GM11168 (cell line): Measurements from ENCODE around the gene ADCY9.
"Not testable (repeated sequence)": the region's sequence is repeated elsewhere in the genome, so short reads cannot be mapped to it uniquely, and the experiment has no call there.

Source experiments
- in situ Hi-C: fragments of 300-500 bp; cut with MboI; formaldehyde crosslinking; loops from one replicate; pipeline ENCODE4 v1.12.0; 2022; ENCODE audit warnings: low sequenced_read_pairs; ENCODE audit not compliant: unreplicated experiment

ADCY9 gene

DNA sequence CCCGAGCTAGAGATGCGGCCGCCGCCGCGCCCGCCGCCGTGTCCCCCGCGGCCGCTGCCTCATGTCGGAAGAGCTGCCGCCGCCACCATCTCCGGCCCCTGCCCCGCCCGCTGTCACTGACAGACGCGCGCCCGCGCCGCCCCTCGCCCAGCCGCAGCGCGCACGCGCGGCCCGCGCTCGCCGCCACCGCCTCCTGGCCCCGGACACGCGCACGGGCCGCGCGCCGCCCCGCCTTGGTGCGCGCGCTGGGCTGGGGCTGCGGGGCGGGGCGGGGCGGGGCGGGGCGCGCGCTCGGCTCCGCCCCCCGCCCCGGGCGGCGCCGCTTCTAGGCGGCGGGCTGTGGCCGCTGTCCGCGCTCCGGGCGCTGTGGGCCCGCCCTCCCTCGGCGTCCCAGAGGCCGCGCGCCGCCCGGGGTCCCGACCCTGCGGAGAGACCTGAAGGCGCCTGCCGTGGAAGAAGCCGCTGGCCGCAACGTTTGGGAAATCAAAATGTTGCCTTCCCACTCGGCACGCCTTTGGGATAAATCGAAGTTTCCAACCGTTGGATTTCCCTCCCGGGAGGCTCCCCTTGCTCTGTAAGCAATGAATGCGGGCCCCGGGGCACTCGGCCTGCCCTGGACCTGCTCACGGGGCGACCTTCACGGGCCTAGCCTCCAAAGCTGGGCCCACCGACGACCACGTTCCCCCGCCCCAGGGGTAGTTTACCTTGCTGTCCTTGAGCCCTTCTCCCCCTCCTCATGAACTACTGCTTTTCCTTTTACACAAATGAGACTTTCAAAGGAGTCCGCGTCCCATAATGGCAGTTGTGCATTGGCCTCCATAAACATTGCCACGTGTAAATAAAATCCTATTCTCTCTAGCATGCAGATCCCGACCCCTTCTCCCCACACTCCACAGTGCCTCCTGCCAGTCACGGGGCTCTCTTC lies at the start of gene ADCY9:
Gene ADCY9 (minus strand): TSS at position 118 of the 925 bp plus-strand sequence. CDS start 1,000 bp downstream, outside the sequence.
- in situ Hi-C loops: no loop called here

DNA sequence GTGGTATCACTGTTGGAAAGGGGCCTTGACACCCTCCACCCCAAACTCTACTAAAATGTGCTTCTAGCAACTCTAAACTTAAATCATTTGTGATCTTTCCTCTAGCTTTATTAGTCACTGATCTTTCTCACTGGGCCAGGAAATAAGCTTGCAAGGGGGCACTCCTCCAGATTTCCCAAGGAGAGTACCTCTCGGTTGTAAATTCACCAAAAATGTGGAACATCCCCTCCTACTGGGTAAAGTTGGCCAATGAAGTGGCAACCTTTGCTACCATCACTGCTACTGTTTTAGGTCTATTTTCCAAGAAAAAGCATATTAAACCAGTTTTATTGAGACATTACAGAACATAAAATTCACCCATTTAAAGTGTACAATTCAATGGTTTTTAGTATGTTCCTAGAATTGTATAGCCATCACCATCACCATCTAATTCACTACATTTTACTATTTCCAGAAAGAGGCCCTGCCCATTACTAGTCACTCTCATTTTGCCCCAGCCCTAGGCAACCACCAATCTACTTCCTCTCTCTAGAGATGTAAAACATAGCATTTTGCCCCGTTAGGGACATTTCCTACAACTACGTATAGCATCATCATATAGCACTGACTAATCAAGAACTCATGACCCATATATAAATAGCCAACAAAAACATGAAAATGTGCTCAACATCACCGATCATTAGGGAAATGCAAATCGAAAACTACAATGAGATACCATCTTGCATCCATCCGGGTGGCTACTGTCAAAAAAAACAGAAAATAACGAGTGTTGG lies 44.6 kb upstream of the ADCY9 start:
- in situ Hi-C loops: no loop called here

DNA sequence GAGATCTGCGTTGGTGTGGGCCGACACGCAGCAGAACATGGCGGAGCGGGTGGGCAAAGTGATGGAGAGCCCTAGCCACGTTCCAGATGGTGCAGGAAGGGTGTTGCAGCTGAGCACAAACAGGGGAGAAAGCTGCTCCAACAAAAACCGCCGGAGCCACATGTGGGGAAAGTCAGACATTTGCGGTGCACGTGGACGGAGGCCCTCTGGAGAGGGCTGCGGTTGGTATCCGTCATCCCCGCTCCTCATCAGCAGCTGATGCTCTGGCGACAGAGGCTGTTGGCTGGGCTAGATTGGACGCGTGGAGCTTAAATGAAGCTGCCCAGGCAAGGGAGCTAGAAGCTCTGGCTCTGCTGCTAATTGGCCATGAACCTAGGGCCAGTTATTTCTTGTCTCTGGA lies 43.5 kb upstream of the ADCY9 start:
- in situ Hi-C loops: no loop called here

DNA sequence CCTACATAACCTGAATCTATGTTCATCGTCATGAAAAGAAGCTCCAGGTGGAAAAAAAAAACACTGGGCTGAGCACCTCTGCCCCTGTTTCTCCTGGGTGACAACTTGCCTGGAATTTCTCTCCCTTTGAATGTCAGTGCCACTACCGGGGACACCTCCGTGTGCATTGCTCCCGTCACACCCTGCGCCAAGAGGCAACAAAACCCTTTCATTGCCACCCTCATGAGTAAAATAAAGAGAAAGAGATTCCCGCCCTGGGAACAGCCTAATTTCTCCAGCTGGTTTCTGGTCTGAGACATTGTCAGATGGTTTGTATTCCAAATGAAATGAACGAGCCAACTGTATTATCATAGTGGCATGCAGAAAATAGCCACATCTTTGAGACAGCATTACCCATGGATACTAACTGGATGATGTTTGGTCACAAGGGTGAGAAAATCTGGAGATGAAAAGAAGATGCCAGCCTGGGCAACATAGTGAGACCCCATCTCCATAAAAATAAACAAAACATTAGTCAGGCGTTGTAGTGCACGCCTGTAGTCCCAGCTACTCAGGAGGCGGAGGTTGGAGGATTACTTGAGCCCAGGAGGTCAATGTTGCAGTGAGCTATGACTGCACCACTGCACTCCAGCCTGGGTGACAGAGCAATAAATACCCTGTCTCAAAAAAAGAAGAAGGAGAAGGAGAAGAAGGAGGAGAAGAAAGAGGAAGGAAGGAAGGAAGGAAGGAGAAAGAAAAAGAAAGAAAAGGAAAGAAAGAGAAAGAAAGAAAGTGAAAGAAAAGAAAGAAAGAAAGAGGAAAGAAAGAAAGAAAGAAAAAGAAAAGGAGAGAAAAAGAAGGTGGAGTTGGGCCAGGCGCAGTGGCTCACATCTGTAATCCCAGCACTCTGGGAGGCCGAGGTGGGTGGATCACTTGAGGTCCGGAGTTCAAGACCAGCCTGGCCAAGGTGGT lies 42.2 kb upstream of the ADCY9 start:
- in situ Hi-C loops: no loop called here

DNA sequence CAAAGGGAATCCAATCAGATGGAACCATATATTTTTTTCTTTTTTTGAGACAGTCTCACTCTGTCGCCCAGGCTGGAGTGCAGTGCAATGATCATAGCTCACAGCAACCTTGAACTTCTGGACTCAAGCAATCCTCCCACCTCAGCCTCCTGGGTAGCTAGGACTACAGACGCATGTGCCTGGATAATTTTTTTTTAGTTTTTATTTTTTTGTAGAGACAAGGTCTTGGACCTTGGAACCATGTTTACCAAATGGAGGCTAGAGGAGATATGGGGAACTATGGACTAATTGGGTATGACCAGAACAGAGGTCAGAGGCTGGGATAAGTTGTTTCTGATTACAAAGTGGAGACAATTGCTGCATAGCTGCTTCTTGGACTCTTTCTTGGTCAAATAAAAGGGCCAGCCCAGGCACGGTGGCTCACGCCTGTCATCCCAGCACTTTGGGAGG lies 41.2 kb upstream of the ADCY9 start:
- in situ Hi-C loops: no loop called here

DNA sequence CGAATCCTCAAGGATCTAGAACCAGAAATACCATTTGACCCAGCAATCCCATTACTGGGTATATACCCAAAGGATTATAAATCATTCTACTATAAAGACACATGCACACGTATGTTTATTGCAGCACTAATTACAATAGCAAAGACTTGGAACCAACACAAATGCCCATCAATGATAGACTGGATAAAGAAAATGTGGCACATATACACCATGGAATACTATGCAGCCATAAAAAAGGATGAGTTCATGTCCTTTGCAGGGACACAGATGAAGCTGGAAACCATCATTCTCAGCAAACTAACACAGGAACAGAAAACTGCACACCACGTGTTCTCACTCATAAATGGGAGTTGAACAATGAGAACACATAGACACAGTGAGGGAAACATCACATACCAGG lies 40.3 kb upstream of the ADCY9 start:
- in situ Hi-C loops: not testable (repeated sequence)

DNA sequence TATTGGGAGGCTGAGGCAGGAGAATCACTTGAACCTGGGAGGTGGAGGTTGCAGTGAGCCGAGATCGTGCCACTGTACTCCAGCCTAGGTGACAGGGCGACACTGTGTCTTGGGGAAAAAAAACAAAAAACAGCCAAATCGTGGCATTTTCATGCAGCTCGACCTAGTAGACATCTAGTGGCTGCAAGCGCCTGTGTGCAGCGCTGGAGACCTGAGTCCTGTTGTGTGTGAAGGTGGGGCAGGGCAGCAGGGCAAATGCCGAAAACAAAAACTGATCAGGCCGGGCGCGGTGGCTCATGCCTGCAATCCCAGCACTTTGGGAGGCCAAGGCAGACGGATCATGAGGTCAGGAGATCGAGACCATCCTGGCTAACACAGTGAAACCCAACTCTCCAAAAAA lies 37.1 kb upstream of the ADCY9 start:
- in situ Hi-C loops: not testable (repeated sequence)

DNA sequence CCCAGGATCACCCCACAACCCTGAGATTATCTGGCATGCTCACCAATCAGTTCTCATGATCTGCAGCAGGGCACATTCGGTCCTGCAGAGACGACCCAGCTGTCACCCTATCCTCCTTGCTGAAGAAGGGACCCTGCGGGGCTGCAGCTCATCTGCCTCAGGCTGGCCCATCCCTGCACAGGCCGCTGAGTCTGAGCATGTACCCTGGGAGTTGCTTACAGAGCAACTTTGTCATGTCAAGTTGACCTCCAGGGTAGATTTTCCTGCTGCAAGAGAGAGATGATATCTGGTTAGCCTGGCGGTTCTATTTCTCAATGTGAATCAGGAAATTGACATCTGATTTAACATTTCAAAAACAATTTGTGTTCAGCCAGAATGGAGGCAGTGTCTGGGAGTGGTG lies 36.0 kb upstream of the ADCY9 start:
- in situ Hi-C loops: no loop called here

DNA sequence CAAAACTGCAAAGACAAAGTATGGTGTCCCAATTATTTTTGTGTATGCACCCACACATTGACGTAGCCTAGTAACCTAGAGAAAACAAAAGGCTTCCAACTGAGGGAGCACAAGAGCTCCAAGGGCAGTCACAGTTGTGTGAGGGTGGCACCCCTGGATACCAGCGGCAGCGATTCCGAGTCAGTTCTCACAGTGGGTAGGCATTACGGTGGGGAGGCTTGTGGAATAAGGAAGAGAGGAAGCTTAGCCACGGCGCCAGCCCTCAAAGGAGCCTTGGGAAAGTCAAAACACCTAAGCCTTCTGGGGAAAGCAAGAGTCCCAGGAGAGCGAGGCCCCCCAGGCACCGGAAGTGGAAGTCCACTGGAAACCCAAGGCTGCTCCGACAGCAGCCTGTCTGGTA lies 31.0 kb upstream of the ADCY9 start:
- in situ Hi-C loops: no loop called here

DNA sequence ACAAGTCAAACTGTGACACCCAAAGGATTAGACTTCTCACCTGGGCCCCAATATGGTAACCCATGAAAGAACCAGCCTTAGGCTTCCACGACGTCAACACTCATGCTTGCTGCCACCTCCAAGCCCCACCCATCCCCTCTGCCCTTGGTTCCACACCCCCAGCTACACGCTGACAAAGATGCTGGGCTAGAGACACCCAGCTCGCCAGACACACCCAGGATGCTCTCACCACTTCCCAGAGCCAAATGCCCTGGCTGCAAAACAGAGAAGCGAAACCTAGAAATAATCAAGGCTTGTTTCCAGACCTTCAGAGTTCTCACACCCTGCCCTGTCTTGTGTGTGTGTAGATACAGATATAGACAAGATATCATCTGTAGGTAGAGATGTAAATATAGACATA lies 26.0 kb upstream of the ADCY9 start:
- in situ Hi-C loops: no loop called here

DNA sequence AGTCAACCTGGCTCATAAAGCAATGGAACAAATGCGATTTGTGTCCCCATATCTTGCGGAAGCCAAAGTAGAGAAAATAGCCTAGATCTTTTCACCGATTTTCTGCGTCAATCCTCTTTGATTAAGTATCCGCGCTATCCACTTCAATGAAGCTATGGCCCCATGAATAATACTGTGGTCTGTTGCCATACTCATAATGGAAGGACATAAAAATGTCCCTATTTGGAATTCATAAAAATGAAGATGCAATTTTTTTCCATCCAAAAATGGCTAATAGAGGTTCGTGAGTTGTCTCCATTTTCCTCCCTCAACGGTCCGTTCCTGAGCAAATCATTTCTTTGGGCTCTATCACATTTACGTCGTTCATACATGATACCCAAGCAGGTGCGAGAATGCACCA lies 25.4 kb upstream of the ADCY9 start:
- in situ Hi-C loops: no loop called here

DNA sequence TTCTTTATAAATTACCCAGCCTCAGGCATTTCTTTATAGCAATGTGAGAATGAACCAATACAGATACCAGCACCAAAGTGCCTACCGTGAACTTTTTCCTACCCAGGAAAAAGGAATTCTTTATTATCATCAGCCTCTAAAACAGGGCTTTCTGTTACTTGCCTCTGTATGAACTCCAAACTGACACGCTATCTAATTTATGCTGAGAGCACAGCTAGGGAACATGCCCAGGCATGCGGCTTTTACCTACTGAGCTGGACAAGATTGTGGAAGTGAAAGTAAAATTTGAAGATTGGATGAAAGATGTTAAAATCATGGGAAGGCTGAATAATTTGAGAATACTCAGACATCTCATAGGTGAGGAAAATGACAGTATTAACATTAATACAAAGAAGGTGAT lies 24.4 kb upstream of the ADCY9 start:
- in situ Hi-C loops: no loop called here

DNA sequence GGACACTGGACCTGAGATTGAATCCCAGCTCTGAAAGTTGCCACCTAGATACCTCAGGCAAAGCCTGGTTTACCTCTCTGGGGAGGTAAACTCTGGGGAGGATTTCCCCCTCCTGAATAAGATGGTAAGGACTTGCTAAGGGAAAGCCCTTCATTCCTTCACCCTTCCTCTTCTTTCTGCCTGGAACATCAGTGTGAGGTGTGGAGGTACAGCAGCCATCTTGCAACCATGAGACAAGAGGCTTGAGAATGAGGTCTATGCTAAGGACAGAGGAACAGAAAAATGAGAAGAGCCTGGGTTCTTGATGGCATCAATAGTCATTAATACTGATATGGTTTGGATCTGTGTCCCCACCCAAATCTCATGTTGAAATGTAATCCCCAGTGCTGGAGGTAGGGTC lies 23.7 kb upstream of the ADCY9 start:
- in situ Hi-C loops: no loop called here

DNA sequence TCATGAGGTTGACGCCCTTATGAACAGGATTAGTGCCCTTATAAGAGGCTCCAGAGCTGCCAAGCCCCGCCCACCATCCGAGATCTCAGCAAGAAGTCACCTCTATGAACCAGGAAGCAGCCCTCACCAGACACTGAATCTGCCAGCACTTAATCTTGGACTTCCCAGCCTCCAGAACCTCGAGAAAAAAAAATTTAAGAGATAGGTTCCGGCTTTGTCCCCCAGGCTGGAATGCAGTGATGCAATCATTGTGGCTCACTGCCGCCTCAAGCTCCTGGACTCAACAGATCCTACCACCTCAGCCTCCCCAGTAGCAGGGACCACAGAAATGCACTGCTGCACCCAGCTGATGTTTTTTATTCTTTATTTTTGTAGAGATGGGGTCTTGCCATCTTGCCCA lies 22.5 kb upstream of the ADCY9 start:
- in situ Hi-C loops: no loop called here

DNA sequence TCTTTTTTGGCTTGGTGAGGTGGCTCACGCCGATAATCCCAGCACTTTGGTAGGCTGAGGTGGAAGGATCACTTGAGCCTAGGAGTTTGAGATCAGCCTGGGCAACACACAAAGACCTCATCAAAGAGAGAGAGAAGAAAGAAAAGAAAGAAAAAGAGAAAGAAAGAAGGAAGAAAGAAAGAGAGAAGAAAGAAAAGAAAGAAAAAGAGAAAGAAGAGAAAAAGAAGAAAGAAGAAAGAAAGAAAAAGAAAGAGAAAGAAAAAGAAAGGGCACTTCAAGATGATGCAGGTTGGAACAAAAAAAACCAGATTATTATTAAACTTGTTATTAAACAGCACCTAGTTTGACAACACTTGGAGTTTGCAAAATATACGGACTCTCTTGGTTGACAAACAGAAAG lies 21.2 kb upstream of the ADCY9 start:
- in situ Hi-C loops: no loop called here

DNA sequence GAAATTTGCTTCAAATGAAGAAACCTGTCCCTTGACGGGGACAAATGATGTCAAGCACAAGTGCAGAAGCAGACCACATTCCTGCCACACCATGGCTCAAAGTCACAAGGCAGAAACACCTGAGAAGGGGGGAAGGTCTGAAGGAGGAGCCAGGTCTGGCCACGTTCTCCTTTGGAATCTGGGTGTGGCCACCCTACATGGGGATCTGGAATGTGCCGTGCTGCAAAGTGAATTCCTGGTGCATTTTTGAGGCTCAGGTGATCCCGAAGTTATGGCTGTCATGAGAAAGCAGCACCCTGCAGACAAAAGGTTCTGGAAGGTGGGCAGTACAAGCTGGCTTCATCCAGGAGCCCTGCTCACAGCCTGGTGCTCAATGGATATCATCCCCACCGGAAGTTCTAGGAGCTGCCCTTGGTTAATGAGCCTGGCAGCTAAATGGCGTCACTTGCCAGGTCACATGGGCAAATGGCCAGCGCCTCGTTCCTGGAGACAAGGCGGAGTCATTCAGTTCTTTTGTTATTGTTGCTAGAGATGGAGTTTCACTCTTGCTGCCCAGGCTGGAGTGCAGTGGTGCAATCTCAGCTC lies 20.1 kb upstream of the ADCY9 start:
- in situ Hi-C loops: no loop called here

DNA sequence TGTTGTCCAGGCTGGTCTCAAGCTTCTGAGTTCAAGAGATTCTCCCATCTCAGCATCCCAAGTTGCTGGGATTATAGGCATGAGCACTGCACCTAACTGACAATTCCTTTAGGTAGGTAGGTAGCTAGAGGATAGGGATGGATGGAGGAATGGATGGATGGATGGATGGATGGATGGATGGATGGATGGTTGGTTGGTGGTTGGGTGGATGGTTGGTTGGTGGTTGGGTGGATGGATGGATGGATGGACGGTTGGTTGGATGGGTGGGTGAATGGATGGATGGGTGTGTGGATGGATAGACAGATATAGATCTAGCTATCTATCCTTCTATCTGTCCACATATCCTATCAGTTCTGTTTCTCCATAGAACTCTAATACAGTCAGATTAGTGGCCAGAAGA lies 19.3 kb upstream of the ADCY9 start:
- in situ Hi-C loops: no loop called here

DNA sequence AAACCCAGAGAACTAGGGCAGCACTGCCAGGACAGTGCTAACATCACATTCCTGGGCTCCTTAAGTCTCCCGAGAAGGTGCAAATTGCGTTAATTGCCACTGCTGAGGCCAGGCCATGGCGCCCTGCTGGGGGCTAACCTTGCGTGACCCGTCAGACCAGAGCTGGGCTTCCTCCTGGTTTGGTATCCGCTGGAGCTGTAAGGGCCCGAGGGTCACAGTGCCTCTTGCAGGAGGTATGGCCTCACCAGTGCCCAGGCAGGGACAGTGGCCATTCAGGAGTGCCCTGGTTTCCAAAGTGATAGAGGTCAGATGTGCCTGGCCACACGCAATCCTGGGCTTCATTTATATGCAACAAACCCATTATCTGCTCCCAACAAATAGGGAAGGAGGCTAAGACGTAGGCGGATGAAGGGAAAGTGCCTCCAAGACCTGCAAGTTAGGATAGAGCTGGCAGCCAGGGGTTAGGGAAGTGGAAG lies 17.7 kb upstream of the ADCY9 start:
- in situ Hi-C loops: no loop called here

DNA sequence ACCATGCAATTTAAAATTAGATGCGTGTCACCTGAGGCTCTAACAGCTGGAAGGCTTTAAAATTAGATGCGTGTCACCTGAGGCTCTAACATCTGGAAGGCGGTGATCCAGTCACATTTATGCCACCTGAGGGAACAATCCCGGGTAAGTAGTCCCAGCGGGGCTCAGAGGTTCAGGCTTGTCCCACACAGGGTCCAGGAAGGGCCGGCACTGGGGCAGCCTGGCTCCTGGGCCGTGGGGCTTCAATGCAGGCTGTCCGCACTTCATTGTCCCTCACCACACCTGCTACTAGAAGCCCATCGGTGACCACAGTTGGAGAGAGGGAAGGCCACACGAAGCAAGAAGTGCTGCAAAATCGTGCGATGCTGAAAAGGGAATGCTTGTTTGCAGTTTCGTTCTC lies 15.4 kb upstream of the ADCY9 start:
- in situ Hi-C loops: no loop called here
